Bone marrow (tissue), 2 donors: ENCODE results near the gene SLC39A12.

ENCODE experiments used
- DNase-seq, 2 donors: peaks; one replicate each; lab custom pipeline; 2025; lab: John Stamatoyannopoulos, UW

Gene SLC39A12

DNA sequence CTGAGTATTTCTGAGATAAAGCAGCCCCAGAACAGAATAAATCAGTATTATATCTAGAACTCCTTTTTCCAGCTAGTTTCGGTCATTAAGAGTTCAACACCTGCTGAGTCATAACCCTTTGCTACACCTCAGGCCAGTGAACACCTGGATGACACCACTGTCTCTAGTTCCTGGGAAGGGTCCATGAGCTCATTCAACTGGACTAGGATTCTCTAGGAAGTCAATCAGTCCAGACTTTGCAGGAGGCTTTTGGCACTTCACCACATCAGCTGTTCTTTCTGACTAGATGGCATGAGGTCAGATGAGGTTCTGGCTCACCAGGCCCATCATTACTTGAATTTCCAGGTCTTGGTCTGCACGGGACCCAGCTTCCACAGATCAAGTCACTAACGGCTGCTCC, 11.7 kb downstream of the SLC39A12 start:
- no peak for DNase-seq

DNA sequence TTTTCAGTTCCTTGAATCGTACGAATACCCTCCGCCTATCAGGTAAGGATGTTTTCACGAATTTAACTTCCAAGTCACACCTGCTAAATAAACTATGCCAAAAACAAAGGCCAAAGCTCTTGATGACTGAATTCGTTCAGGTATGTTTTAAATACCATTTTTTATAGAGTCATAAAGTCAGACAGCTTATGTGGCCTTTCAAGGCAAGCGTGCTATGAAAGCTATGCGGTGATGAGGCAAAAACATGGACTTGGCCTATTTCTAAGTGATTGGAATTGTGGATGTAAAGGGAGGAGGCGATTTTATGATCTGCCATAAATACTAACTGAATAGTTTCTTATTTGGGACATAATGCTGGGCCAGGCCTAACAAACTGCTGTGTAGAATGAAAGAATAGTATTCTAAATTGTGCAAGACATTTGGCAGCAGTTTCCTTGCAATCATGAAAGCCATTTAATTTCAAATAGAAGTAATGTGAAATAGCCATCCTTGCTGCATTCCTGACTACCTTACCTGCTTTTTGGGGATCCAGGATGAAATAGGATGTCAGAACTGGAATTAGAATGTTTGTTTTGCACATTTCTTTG, 14.0 kb downstream of the SLC39A12 start:
- no peak for DNase-seq

DNA sequence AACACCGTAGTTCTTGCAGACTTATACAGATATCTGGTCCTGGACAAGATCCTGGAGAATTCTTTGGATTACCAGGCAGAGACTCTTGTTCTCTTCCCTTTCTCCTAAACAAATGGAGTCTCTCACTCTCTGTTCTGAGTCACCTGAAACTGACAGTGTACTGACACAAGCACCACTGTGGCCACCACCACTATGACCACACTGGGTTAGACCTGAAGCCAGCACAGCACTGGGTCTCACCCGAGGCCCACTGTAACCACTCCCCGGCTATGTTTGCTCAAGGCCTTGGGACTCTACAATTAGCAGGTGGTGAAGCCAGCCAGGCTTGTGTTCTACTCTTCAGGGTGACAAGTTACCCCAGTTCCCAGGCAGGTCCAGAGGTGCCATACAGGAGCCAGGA, 22.8 kb downstream of the SLC39A12 start:
- DNase-seq: no peak

DNA sequence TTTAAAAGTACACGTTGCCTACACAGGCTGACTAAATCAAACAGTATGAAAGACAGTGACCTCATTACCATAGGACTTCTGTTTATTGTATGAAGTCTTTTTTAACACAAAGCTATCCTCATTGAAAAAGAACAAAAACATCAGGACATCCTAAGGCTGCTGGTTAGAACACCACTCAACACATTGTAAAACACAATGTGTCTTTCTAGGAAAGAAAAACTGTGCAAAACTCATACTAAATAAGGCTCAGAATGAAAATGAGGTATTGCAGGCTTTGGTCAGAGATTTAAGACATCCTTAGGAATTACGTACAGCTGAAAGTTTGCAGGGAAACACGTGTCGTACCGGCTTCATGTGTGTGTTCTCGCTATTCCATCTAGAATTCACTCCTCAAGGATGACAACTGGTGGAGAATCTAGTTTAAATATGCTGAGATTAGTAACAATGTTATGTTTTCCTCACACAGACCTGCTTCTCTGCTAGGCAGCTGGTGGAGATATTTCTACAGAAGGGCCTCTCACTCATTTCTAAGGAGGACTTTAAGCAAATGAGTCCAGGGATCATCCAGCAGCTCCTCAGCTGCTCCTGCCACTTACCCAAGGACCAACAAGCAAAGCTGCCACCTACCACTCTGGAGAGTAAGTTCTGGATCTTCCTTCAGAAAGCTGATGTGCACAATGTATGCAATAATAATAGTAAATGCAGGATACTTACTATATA, 29.3 kb downstream of the SLC39A12 start:
- no peak for DNase-seq

DNA sequence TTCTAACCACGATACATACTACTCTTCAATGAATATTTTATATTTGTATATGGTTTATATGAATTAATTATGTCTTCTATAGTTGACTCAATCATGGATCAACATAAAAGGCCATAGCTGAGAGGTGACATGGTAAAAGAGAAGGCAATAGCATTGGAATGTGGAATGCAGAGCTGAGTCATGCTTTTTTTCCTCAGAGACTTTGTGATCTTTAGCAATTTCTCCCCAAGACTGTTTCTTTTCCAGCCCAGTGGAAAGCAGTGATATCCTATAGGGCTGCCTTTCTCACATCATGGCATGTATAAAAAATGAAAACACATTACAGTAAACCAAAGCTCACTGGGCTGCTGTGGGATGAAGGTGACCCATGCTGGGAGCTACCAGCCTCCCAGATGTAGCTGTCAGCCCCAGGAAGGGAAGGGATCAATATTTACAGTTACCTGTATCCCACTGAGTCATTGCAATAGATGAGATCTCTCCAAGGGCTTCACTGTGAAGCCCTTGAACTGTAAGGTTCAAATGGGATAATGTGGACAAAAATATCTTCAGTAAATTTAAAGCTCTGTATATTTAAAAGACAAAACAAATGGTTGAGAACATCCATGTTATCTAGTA, 30.2 kb downstream of the SLC39A12 start:
- no peak for DNase-seq

DNA sequence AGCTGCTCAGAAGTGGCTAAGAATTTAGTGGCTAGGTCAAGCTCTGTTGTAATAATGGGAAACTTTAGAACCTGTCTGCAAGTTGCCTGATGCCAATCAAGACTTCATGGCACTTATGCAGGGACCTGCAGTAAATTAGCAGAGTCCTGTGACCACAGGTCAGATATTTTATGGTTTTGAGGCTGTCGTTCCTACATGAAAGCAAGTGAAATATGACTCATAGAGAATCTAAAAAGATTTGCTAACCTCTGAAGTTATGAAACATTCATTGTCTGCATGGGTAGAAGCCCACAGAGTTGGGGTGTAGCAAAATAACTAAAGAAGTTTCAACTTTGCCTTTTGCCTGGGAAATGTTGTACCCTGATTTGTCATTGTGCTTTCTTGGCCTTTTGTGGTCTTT, 32.3 kb downstream of the SLC39A12 start:
- no peak for DNase-seq

DNA sequence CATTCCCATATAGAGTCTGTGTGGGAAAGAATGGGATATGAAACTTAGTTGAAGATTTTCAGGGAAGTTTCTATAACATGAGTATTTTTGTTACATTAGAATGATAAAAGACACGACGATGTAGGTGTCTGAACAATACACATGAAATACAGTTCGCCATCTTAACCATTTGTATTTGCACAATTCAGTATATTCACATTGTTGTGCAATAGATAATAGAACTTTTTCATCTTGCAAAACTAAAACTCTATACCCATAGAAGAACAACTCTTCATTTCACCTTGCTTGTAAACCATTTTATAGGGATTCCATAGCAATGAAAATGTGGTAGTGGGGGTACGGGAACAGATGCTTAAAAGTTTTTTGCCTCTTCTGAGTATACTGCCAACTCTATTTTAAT, 32.8 kb downstream of the SLC39A12 start:
- no peak for DNase-seq

DNA sequence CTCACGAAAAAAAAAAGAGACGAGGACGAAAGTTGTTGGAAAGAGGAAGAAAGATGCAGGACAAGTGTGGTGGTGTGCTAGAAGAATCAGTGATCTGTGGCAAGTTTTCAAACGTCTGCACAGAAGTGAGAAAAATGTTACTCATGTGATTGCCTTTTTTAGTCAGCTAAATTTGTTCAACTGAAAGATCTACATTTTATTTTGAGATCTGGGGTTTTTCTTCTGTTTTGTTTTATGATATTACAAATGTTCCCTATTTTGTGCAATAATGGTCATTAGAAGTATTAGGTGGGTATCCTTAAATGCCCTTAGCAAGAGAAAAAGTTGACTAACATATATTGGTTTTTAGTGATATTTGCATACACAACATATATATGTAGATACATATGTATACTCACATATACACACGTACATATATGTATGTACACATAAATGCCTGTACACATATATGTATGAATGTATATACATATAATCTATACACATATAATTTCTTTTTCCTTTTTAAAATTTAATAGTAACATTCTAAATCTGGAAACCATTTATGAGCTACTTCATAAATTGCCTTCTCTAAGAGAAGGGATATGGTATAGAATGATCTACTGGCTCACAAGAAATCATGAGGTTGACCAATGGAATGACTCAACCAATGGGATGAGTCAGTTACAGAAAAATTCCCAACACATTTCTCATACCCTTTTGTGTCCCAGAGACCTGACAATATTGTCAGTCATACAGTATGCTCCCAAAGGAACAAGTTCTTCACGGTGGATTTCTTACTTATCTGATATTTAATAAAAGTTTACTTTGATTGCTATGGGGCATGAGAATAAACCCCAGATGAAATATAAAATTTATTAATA, 38.4 kb downstream of the SLC39A12 start:
- DNase-seq: no peak

DNA sequence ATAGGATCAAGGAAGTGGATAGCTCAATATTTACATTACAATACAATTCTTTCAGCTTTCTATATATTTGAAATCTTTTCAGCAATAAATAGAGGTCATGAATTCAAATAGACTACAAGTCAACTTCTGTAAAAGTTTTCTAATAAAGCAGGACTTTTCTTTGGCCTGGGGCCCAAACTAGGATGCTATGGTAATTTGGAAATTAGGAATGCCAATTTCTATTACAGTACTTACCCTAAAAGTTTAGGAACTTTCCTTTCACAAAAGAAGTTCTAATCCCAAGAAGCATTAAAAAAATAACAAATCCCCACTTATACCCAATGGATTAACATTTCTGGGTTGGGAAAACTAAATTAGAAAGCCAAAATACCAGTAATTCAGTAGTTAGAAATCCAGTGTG, 40.5 kb downstream of the SLC39A12 start:
- no peak for DNase-seq

DNA sequence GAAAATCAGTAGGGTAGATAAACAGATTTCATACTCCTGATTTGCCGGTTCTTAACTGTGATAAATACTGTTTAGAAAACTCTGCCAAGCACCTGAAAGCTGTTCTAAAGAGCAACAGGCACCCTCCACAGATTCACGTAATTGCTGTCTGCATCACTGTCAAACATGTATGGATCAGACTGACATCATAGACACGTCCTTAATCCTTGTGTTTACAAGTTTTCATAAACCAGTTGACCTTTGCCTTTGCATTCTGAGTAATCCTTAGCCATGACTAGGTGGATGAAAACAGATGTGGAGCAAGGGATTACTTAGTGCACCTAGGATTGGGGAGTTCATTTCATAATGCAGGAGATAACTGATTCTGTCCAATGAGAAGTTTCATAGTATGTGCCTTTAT, 41.6 kb downstream of the SLC39A12 start:
- no peak for DNase-seq

DNA sequence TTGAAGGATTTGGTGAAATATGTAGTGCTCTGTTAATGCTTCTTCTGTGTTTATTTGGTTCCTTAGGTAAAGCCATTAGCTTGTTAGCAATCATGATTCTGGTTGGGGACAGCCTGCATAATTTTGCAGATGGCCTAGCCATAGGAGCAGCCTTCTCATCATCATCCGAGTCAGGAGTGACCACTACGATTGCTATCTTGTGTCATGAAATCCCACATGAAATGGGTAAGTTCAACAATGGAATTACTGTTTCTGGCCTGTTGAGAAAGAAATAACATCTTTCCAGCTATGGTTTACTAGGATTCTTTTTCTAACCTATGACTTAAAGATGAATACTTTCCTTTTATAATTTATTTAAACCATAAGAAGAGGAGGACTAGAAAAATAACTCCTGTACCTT, 48.9 kb downstream of the SLC39A12 start:
- DNase-seq: no peak

DNA sequence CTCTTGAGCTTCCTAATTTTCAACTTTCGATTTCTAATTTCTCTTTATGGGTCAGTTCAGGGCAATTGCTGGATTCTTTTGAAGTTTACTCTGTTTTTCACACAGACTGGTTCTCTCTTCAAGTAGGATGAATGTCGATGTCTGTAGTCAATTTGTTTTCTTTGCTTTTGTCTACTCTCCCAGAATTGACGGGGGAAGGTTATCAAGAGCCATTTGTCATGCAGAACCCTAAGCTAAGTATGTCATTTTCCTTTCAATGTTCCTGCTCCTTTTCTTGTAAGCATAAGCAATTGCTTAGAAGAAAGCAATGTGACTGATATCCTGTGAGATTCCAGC, 53.7 kb downstream of the SLC39A12 start:
- DNase-seq: no peak

DNA sequence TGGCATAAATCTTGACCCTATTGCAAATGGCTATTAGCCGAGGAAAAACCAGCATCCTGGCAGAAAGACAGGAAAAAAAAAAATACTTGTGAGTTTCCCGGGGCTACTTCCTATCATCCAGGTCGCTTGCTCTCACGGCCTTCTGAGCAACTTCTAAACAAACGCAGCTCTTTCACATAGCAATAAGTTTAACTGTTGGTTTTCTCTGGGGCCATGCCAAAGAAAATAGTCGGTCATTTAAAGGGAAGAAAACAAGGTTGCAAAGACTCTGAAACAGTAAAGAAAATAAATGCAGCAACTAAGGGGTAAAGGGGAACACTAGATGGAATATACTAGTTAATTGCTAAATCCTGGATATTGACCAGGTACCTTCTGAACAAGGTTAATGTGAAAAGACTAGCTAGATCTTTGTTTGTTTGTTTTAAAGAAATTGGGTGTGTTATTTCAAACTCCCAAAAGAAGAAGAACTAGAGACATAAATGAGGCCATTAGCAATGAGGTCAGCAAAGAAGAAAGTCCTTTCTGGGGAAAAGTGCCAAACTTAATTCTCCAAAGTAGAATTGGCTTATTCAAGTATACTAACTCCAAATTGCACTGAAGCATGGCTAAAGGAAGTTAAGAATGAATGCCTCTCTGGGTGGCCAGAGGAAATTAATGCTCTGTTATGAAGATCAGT, 54.2 kb downstream of the SLC39A12 start:
- no peak for DNase-seq

DNA sequence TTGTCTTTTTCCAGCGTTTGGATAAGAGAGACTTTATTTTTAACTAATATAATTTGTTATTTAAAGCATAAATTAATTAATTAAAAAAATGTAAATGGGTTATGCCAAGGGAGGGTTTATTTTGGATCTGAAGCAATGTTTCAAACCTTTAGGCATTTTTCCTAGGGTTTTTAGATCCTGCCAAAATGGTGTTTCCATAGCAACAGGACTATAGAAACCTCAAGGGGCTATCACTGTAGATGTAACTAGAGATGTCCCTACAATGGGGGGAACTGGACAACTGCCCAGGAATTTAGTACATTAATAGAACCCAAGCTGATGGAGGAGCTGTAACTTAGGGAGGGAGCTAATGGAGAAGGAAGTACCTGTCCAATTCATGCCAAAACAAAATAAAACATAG, 57.3 kb downstream of the SLC39A12 start:
- no peak for DNase-seq

DNA sequence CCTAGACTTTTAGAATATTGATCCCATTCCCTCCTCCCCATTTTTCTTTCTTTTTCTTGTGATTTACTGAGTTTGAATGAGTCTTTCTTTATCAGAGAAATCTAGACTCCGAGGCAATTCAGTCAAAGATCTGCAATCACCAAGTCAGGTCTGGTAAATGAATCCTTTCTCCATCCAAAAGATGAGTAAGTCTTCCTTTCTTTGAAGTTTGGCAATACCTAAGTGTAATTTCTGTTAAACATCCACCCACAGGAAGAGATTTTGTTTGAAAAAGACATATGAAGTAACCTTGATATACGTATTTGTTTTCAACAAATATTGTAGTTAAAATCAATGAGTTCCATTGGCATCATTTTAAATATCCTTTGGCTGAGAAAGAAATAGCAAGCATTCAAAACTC, 58.3 kb downstream of the SLC39A12 start:
- no peak for DNase-seq

DNA sequence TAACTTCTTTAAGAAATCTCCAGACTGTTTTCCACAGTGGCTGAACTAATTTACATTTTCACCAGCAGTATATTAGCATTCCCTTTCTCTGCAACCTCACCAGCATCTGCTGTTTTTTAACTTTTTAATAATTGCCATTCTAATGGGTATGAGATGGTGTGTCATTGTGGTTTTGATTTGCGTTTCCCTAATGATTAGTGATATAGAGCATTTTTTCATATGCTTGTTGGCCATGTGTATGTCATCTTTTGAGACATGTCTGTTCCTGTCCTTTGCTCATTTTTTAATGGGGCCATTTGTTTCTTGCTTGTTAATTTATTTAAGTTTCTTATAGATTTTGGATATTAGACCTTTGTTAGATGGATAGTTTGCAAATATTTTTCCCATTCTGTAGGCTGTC, 68.8 kb downstream of the SLC39A12 start:
- no peak for DNase-seq

DNA sequence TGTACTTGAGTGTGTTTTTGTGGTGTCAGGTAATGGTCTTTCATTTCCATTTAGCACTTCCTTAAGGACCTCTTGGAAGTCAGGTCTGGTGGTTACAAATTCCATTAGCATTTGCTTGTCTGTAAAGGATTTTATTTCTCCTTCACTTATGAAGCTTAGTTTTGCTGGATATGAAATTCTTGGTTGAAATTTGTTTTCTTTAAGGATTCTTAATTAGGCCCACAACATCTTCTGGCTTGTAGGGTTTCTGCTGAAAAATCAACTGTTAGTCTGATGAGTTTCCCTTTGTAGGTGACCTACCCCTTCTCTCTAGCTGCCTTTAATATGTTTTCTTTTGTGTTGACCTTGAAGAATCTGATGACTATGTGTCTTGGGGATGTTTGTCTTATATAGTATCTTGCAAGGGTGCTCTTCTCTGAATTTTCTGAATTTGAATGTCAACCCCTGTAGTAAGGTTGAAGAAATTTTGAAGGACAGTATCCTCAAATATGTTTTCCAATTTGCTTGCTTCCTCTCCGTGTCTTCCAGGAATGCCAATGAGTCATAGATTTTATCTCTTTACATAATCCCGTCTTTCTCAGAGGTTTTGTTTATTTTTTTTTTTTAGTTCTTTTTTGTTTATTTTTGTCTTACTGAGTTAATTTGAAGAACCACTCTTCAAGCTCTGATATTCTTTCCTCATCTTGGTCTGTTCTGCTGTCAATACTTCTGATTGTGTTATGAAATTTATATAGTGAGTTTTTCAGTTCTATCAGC, 70.2 kb downstream of the SLC39A12 start:
- no peak for DNase-seq

DNA sequence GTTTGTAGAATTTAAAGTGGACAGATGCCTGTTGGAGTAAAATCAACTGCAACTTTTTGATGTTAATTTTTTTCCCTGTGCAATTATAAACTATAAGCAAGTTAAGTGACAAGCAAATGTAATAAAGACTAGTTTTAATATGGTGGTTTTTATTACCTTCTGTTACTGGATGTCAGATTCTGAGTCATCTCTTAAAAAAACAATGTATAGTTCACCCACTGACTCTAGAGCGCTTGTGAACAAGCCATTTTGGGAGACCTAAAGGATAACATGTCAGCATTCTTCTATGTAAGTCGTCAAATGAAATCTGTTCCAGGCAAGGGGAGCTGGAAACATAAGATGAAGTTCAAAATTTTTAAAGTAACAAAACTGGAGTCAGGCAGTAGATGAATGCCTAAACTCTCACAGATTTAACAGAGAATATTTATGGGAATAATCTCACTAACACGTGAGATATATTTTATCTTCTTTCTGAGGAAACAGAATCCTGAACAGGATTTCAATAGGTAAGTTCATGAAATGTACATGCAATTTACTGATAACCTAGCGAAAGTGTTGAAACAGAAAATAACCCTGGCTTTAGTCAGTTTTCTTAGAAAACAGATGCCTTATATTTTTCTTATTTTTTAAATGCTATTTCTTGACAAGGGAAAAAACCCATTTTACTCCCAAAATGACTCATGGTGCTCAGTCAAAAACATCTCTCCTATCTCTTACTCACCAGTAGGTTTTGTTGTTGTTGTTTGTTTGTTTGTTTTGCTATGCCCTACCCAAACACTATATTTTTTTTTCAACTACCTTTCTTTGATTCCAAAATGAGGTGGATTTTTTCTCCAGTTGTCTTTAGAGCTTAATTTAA, 91.7 kb downstream of the SLC39A12 start:
- DNase-seq: no peak

DNA sequence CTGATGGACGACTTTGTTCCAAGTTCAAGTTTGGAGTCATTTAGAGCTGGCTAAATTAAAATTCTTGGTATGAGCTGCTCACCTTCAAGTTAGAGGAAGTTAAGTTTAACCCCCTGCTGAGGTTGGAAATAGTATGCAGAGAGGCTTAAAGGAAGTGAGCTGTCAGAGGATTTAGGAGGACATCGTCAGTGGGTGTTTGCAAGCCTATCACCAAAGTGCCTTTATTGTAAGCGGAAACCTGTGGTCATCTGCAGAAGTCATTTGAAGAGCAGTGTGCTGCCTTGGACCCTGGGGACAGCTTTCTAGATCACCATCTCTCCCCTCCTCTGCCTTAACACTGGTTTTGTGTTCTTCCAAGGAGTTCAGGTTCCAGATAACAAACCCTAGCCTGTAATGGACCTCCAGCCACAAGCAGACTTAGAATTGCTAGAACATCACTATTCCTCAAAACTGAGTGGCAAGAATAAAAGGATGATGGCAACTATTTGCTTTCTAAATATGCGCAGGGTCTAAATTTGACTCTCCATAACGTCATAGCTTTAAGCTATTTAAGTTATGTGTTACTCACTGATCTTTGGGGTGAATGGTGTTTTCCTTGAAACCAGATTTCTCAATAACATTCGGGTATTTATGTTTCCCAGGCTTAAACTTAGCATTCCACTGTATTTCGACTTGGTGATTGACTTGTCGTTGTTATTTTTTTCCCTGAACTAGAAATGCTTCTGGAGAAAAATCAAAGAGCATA, 93.4 kb downstream of the SLC39A12 start:
- DNase-seq: no peak

DNA sequence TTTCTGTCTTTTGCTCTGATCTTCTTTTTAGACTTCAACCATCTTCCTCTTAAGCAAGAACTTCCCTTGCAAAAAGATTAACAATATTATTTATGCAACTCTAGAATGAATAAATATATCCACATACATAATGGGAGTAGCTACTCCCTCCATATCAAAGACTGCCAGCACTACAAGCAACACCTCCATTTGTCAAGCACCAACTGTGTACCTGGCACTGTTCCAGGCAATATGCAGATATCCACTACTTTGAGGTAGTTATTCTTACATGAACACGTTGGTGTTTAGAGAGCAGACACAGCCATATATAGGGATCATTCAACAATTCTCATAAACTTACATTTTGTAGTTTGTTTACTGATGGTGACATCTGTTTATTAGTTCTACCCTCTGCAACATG, 104.9 kb downstream of the SLC39A12 start:
- no peak for DNase-seq
